Measurements from ENCODE around the gene ZNF830.

ZNF830 gene, protein sequence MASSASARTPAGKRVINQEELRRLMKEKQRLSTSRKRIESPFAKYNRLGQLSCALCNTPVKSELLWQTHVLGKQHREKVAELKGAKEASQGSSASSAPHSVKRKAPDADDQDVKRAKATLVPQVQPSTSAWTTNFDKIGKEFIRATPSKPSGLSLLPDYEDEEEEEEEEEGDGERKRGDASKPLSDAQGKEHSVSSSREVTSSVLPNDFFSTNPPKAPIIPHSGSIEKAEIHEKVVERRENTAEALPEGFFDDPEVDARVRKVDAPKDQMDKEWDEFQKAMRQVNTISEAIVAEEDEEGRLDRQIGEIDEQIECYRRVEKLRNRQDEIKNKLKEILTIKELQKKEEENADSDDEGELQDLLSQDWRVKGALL

DNA sequence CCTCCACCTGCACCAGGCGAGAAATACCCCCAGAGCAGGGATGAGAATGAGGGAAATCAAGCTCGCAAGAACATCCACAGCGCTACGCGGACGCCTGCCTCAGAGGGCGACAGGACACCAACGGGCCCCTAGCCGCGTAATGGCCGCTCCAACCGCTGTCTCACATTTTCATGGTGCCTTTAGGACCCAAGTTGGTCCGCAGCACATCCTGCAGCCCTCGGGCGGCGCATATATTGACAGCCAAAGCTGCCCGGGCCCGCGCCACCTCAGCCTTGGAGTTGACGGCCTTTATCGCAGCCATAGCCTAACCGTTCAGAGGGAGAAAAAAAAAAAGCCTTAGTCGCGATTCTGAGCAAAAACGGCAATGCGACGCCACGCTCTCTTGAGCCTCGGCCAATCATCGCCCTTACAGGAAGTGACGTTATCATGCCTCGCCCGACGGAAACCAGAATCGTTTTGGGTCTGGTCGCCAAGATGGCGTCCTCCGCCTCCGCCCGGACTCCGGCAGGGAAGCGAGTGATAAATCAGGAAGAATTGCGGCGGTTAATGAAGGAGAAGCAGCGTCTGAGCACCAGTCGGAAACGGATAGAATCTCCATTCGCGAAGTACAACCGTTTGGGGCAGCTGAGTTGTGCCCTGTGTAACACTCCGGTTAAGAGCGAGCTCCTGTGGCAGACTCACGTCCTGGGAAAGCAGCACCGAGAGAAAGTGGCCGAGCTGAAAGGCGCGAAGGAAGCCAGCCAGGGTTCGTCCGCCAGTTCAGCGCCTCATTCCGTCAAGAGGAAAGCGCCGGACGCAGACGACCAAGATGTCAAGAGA, at the start of gene ZNF830, which contains the start of gene CCT6B:
Gene ZNF830, plus strand, starts transcription at position 448 of the 819 bp plus-strand sequence. Its CDS starts 27 bp downstream, at position 475.
Gene CCT6B, minus strand, starts transcription at position 368 of the 819 bp plus-strand sequence. Its CDS starts 67 bp downstream, at position 301.
- TF ChIP-seq, protein P1, sequence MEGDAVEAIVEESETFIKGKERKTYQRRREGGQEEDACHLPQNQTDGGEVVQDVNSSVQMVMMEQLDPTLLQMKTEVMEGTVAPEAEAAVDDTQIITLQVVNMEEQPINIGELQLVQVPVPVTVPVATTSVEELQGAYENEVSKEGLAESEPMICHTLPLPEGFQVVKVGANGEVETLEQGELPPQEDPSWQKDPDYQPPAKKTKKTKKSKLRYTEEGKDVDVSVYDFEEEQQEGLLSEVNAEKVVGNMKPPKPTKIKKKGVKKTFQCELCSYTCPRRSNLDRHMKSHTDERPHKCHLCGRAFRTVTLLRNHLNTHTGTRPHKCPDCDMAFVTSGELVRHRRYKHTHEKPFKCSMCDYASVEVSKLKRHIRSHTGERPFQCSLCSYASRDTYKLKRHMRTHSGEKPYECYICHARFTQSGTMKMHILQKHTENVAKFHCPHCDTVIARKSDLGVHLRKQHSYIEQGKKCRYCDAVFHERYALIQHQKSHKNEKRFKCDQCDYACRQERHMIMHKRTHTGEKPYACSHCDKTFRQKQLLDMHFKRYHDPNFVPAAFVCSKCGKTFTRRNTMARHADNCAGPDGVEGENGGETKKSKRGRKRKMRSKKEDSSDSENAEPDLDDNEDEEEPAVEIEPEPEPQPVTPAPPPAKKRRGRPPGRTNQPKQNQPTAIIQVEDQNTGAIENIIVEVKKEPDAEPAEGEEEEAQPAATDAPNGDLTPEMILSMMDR (IDR thresholded peaks at IDR 0.05; ENCODE audit: low read depth, low read length, missing control alignments): no peak
- peak within 1 kb of the TSS; percentile 99 for H3K4me3 ChIP-seq (replicated peaks; ENCODE audit: low read depth, low read length)
- peak; percentile 80 for DNase-seq (ENCODE audit: extremely low read depth, low read depth)

- DNase-seq (ENCODE audit: extremely low read depth, low read depth): no peak
- TF ChIP-seq, protein P1 (IDR thresholded peaks at IDR 0.05; ENCODE audit: low read depth, low read length, missing control alignments): no peak
- H3K4me3 ChIP-seq (replicated peaks; ENCODE audit: low read depth, low read length): no peak overlapping the region
These were observed 48.3 kb upstream of the ZNF830 start for GRCh38 chr17:34913001-34913400.

GRCh38 chr17:34916120-34916519, 45.2 kb upstream of the ZNF830 start:
- no peak for DNase-seq (ENCODE audit: extremely low read depth, low read depth)
- no peak overlapping the region for H3K4me3 ChIP-seq (replicated peaks; ENCODE audit: low read depth, low read length)
- TF ChIP-seq, protein P1 (IDR thresholded peaks at IDR 0.05; ENCODE audit: low read depth, low read length, missing control alignments): no peak

- TF ChIP-seq, protein P1 (IDR thresholded peaks at IDR 0.05; ENCODE audit: low read depth, low read length, missing control alignments): no peak
- no peak for DNase-seq (ENCODE audit: extremely low read depth, low read depth)
- H3K4me3 ChIP-seq (replicated peaks; ENCODE audit: low read depth, low read length): no peak overlapping the region
These were observed 44.0 kb upstream of the ZNF830 start for GRCh38 chr17:34917381-34917780.

DNA sequence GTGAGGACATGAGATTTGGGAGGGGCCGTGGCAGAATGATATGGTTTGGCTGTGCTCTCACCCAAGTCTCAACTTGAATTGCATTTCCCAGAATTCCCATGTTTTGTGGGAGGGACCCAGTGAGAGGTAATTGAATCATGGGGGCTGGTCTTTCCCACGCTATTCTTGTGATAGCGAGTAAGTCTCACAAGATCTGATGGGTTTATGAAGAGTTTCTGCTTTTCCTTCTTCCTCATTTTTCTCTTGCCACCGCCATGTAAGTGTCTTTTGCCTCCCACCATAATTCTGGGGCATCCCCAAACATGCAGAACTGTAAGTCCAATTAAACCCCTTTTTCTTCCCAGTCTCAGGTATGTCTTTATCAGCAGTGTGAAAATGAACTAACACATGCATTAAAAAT, 40.7 kb upstream of the ZNF830 start:
- DNase-seq (ENCODE audit: extremely low read depth, low read depth): no peak

GRCh38 chr17:34926661-34927060, 34.7 kb upstream of the ZNF830 start:
- no peak overlapping the region for H3K4me3 ChIP-seq (replicated peaks; ENCODE audit: low read depth, low read length)
- TF ChIP-seq, protein P1 (IDR thresholded peaks at IDR 0.05; ENCODE audit: low read depth, low read length, missing control alignments): no peak

More for the DNA sequence above, 40.7 kb upstream of the ZNF830 start:
- H3K4me3 ChIP-seq (replicated peaks; ENCODE audit: low read depth, low read length): no peak overlapping the region
- TF ChIP-seq, protein P1 (IDR thresholded peaks at IDR 0.05; ENCODE audit: low read depth, low read length, missing control alignments): no peak

More at GRCh38 chr17:34926661-34927060, 34.7 kb upstream of the ZNF830 start:
- no peak for DNase-seq (ENCODE audit: extremely low read depth, low read depth)
